SU-DHL-6 (cell line): Measurements from ENCODE around the gene WDR33.

Experiments used
- H2AFZ ChIP-seq: fragments of 200-600 bp; sonication (generic); 2 replicates; pipeline ENCODE4 v1.6.1; 2014; ENCODE audit warnings: low read depth, mild to moderate bottlenecking, moderate library complexity, mixed read lengths, antibody characterized with exemption, low read length; ENCODE audit not compliant: severe bottlenecking
- H3F3A ChIP-seq: fragments of 200-600 bp; shearing (Covaris generic); 2 replicates; pipeline ENCODE4 v1.6.0; 2016; ENCODE audit warnings: antibody characterized with exemption, mild to moderate bottlenecking; ENCODE audit not compliant: insufficient read depth
- H3K27ac ChIP-seq: fragments of 200-600 bp; sonication (generic); 2 replicates; pipeline ENCODE4 v1.5.1; 2016; ENCODE audit warnings: low read depth, mild to moderate bottlenecking, low read length, moderate library complexity, mixed read lengths
- H3K27me3 ChIP-seq: fragments of 200-600 bp; sonication (generic), shearing (Covaris generic); 2 replicates; pipeline ENCODE4 v1.6.0; 2014; ENCODE audit warnings: mild to moderate bottlenecking, low read length
- H3K36me3 ChIP-seq: fragments of 200-600 bp; sonication (generic); 2 replicates; pipeline ENCODE4 v1.6.1; 2014; ENCODE audit warnings: mild to moderate bottlenecking, low read length, mixed read lengths
- H3K4me2 ChIP-seq: fragments of 300-600, 200-600 bp; shearing (Covaris generic), sonication (generic); 2 replicates; pipeline ENCODE4 v1.6.0; 2014; ENCODE audit warnings: low read length, low read depth, mild to moderate bottlenecking; ENCODE audit not compliant: poor library complexity, severe bottlenecking
- H3K4me3 ChIP-seq: fragments of 200-600 bp; sonication (generic); 2 replicates; pipeline ENCODE4 v1.5.1; 2014; ENCODE audit warnings: antibody characterized with exemption, low read length, mild to moderate bottlenecking, mixed read lengths; ENCODE audit not compliant: insufficient read depth, poor library complexity, severe bottlenecking
- H3K79me2 ChIP-seq: fragments of 200-600 bp; sonication (generic); 2 replicates; pipeline ENCODE4 v1.6.1; 2014; ENCODE audit warnings: mild to moderate bottlenecking, low read length, moderate library complexity; ENCODE audit not compliant: insufficient read depth
- H3K9ac ChIP-seq: fragments of 200-600 bp; sonication (generic); 2 replicates; pipeline ENCODE4 v1.7.0; 2014; ENCODE audit warnings: mild to moderate bottlenecking, low read length
- H3K9me2 ChIP-seq: fragments of 200-600 bp; sonication (generic); replicated peaks from 2 replicates; pipeline ENCODE4 v1.6.1; 2014; ENCODE audit warnings: low read length; ENCODE audit not compliant: insufficient read depth
- H3K9me3 ChIP-seq: fragments of 200-600 bp; sonication (generic); 2 replicates; pipeline ENCODE4 v1.6.1; 2014; ENCODE audit warnings: low read length, mixed read lengths; ENCODE audit not compliant: insufficient read depth
- H4K20me1 ChIP-seq: fragments of 200-600 bp; sonication (generic); 2 replicates; pipeline ENCODE4 v1.6.1; 2014; ENCODE audit warnings: low read depth, mild to moderate bottlenecking, antibody characterized with exemption, low read length, moderate library complexity, mixed read lengths
- CTCF ChIP-seq: fragments of 200-600 bp; sonication (generic); IDR thresholded peaks from one replicate; pipeline ENCODE4 v1.5.1; 2017; ENCODE audit warnings: antibody characterized with exemption, mild to moderate bottlenecking, low read length, moderate library complexity; ENCODE audit not compliant: insufficient read depth, poor library complexity, severe bottlenecking
- EZH2phosphoT487 ChIP-seq: fragments of 200-600 bp; sonication (generic), shearing (Covaris generic); conservative IDR thresholded peaks from 2 replicates; pipeline ENCODE4 v1.6.1; 2018; ENCODE audit warnings: mild to moderate bottlenecking, antibody characterized with exemption, low read length, moderate library complexity, mixed read lengths

WDR33 gene

DNA sequence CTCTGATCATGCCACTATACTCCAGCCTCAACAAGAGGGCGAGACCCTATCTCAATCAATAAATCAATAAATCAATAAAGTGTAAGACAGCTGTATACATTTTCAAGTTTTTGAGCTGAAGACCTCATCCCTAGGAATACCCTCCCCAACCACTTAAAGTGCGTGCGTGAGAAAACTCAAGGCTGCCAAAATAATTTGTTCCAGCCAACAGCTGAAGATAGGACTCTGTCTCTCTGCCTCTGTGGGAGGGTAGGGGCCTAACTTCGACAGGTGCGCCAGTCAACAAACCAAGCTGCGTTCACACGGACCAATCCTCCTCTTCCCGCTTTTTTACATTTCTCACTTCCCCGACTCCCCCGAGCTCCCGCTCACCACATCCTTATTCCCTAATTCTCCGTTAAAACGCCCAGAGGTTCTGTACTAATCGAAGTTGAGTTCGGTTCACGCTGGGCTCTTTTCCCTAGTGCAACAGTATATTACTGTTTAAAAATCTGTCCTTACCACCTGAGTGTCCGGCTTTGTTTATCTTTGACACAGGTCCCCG lies 46.4 kb upstream of the WDR33 start:
- Histone ChIP-seq H3K27ac (peak overlapping the region; percentile 80), H4K20me1 (peaks cover 15% of the 10 kb centered on the region), H3K4me2 (peak overlapping the region; percentile 97), H3K27me3 (no peaks in the 10 kb centered on the region), H3F3A (peaks cover 24% of the 10 kb centered on the region), H3K4me3 (peak overlapping the region; percentile 100), H3K79me2 (peaks cover 55% of the 10 kb centered on the region), H3K9ac (peak overlapping the region; percentile 99), H3K9me2 (no peaks in the 10 kb centered on the region), H3K36me3 (0 out of 2 replicates have a peak, but pooled peaks cover 6% of the 10 kb centered on the region), H3K9me3 (no peaks in the 10 kb centered on the region), H2AFZ (peak overlapping the region; percentile 66)
- TF ChIP-seq CTCF (no peak), EZH2phosphoT487 (no peak)

DNA sequence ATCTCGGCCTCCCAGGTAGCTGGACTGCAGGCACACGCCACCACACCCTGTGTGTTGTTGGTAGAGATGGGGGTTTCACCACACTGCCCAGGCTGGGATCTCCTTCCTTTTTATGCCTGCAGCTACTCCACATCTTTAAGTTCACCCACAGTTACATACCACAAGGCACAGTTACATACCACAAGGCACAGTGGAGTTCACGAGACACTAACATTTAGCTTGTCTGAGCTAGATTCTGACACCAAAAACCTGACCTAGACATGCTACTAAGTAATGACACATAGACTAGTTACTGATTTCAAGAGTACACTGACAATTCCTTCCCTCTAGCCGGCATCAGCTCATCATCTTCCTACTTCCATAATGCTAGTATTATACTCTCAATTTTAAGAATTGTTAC lies 42.7 kb upstream of the WDR33 start:
- Histone ChIP-seq H3K9me3 (no peaks in the 10 kb centered on the region), H3K9me2 (no peaks in the 10 kb centered on the region), H2AFZ (no peak overlapping the region), H3F3A (peaks cover 3% of the 10 kb centered on the region; the same call in 1 of the 2 replicates), H3K9ac (no peak overlapping the region), H3K36me3 (peaks cover 23% of the 10 kb centered on the region; the same call in 1 of the 2 replicates), H3K27ac (no peak overlapping the region), H3K4me3 (no peak overlapping the region), H3K27me3 (no peaks in the 10 kb centered on the region), H3K4me2 (no peak overlapping the region), H3K79me2 (peaks cover 77% of the 10 kb centered on the region), H4K20me1 (peaks cover 20% of the 10 kb centered on the region)
- TF ChIP-seq EZH2phosphoT487 (no peak), CTCF (no peak)

DNA sequence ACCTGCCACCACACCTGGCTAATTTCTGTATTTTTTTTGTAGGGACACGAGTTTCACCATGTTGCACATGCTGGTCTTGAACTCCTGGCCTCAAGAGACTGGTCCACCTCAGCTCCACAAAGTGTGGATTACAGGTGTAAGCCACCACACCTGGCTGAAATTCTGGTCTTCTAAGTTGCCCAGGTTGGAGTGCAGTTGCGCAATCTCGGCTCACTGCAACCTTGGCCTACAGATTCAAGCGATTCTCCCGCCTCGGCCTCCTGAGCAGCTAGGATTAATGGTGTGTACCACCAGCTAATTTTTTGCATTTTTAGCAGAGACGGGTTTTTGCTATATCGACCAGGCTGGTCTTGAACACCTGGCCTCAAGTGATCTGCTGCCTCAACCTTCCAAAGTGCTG lies 41.4 kb upstream of the WDR33 start:
- Histone ChIP-seq H3K27ac (no peak overlapping the region), H3K79me2 (peaks cover 72% of the 10 kb centered on the region), H3K4me3 (no peak overlapping the region)

More for the DNA sequence above, 41.4 kb upstream of the WDR33 start:
- Histone ChIP-seq H3K9me3 (no peaks in the 10 kb centered on the region), H3K36me3 (peaks cover 30% of the 10 kb centered on the region; the same call in 1 of the 2 replicates), H3K27me3 (no peaks in the 10 kb centered on the region), H4K20me1 (peaks cover 20% of the 10 kb centered on the region), H3K4me2 (no peak overlapping the region), H3K9me2 (no peaks in the 10 kb centered on the region), H3F3A (peaks cover 3% of the 10 kb centered on the region; the same call in 1 of the 2 replicates), H2AFZ (no peak overlapping the region), H3K9ac (no peak overlapping the region)
- no peak for TF ChIP-seq CTCF
